ENCODE results near the gene ADD2.

- no peak for TF ChIP-seq POLR2A (IDR thresholded peaks at IDR 0.05; ENCODE audit: low read length)
- no peak for TF ChIP-seq GATA1 (IDR thresholded peaks at IDR 0.05; ENCODE audit: low read depth, low read length)
Measured at GRCh38 chr2:70743068-70743467, 24.9 kb downstream of the ADD2 start.

Data from erythroblast (primary cell).